Fibroblast of mammary gland (primary cell): ENCODE data around the gene FHIT.

Experiments used
- DNase-seq: peaks from one replicate; pipeline ENCODE4 v3.0.0-alpha.2; 2010; ENCODE audit warnings: low read depth
- H3K4me3 ChIP-seq: 2 replicates; pipeline ENCODE4 v1.5.1; 2011; ENCODE audit warnings: low read depth, mild to moderate bottlenecking, low read length, moderate library complexity; ENCODE audit not compliant: control insufficient read depth
- TF ChIP-seq, protein P1 (sequence below): conservative IDR thresholded peaks from 2 replicates; pipeline ENCODE4 v1.5.1; 2011; ENCODE audit warnings: low read depth, low read length, inconsistent platforms; ENCODE audit not compliant: control insufficient read depth, insufficient read depth

Gene FHIT

GRCh38 chr3:60365360-60365759 is 885.9 kb downstream of the FHIT start:
- DNase-seq, result peak; percentile 38
- no peak overlapping the region for H3K4me3 ChIP-seq

DNA sequence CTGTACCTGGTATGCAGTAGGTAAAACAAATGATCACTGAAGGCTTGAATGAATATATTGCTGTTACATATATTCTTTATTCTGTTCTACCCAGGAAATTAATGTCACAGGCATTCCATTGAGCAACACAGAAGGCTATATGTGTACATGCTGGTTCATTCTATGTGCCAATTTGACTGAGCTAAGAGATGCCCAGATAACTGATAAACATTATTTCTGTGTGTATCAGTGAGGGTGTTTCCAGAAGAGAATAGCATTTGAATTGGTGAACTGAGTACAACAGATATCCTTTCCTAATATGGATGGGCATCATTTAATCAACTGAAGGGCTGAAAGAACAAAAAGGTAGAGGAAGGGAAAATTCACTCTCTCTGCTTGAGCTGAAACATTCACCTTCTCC is 886.8 kb downstream of the FHIT start:
- no peak for DNase-seq
- TF ChIP-seq, protein P1, sequence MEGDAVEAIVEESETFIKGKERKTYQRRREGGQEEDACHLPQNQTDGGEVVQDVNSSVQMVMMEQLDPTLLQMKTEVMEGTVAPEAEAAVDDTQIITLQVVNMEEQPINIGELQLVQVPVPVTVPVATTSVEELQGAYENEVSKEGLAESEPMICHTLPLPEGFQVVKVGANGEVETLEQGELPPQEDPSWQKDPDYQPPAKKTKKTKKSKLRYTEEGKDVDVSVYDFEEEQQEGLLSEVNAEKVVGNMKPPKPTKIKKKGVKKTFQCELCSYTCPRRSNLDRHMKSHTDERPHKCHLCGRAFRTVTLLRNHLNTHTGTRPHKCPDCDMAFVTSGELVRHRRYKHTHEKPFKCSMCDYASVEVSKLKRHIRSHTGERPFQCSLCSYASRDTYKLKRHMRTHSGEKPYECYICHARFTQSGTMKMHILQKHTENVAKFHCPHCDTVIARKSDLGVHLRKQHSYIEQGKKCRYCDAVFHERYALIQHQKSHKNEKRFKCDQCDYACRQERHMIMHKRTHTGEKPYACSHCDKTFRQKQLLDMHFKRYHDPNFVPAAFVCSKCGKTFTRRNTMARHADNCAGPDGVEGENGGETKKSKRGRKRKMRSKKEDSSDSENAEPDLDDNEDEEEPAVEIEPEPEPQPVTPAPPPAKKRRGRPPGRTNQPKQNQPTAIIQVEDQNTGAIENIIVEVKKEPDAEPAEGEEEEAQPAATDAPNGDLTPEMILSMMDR, result no peak
- no peak overlapping the region for H3K4me3 ChIP-seq

More at GRCh38 chr3:60365360-60365759, 885.9 kb downstream of the FHIT start:
- TF ChIP-seq, protein P1, result no peak

DNA sequence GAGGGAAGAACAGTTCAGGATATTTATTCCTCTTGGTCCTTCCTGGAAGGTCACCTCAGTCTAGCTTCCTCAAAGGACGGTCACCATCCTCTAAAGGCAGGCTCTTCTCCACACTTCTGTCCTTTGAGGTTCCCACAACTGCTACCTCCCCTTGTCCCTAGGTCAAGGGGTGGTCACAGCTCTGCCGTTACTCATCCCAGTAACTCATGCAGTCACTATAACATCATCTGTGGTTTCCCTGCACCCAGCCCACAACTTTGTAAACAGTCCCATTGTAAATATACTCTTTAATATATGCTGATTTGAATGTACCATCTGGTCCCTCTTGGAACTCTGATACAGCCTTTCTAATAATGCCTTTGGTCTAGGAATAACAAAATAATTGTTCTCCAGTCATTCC is 887.4 kb downstream of the FHIT start:
- TF ChIP-seq, protein P1, result no peak
- DNase-seq, result no peak
- H3K4me3 ChIP-seq, result no peak overlapping the region

DNA sequence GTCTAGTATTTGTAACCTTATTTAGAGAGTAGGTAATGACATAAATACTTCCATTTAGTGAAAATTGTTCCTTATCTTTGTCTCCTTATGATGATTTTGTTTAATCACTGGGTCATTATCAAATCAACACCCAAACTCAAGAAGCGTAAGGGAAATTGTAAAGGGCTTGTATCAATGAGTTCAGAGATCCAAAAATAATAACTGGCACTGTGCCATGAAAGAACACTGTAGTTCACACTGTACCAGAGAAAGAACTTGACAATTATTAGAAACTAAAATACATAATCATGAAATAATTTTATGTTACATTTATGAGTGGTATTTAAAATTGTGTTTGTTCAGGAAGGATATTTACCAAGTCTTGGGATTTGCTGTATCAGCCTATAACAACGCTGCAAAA is 895.4 kb downstream of the FHIT start:
- H3K4me3 ChIP-seq, result no peak overlapping the region
- DNase-seq, result no peak
- TF ChIP-seq, protein P1, result no peak

DNA sequence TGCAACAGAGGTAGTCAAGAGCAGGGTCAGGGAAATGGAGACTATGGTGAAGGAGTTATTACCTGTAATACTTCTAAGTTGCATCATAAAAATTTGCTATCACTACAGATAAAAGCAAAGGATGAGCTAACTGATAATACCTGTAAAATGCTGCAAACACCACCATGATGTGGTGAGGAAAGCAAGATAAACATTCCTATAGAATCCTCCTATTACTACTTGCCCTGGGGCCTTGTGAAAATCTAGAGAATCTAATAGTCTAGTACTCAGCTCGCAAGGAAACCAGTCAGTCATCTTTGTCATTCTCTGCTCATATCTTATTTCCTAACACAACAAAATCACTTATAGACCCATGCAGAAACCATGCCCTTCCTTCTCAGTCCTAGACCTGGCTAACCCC is 899.8 kb downstream of the FHIT start:
- TF ChIP-seq, protein P1, result no peak
- no peak for DNase-seq
- no peak overlapping the region for H3K4me3 ChIP-seq

DNA sequence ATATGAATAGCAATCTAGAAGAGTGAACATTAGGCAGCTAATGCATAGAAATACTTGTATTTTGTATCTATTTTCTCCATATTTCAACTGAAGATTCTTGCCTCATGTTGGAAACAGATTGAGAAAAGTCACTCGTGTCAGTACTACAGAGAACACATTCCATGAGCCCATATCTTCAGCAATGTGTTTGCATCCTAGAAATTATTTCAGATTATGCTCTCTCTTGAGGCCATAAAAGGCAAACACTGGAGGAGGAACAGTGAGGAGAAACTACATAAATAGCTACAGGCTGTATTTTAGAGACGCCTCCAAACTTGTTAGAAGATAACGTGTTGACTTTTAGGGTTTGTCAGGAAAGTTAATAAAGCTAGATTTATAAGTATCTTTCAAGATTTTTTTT is 906.9 kb downstream of the FHIT start:
- TF ChIP-seq, protein P1, result no peak
- H3K4me3 ChIP-seq, result no peak overlapping the region
- DNase-seq, result no peak

- H3K4me3 ChIP-seq, result no peak overlapping the region
- DNase-seq, result no peak
- TF ChIP-seq, protein P1, result no peak
These were observed 907.4 kb downstream of the FHIT start for GRCh38 chr3:60343831-60344230.
